T-helper 2 cell treated with Interferon-gamma antibody and Interleukin-4, amounts not matched to agents 5 μg/mL and 100 μg/mL, for 36 hours (primary cell): ENCODE measurements around the gene UGT1A4.

ENCODE experiments used
- DNase-seq: peaks from one replicate; pipeline ENCODE4 v3.0.0; 2021; ENCODE audit warnings: low spot score
- H3K27ac Mint-ChIP-seq: one replicate; pipeline ENCODE4 v1.8.0; 2021; ENCODE audit warnings: mild to moderate bottlenecking, mixed read lengths
- H3K27me3 Mint-ChIP-seq: one replicate; pipeline ENCODE4 v1.8.0; 2021; ENCODE audit warnings: low read depth, mixed read lengths
- H3K36me3 Mint-ChIP-seq: one replicate; pipeline ENCODE4 v1.8.0; 2021; ENCODE audit warnings: low read depth, mixed read lengths
- H3K4me1 Mint-ChIP-seq: one replicate; pipeline ENCODE4 v1.8.0; 2021; ENCODE audit warnings: low read depth, mixed read lengths
- H3K4me3 Mint-ChIP-seq: one replicate; pipeline ENCODE4 v1.8.0; 2022; ENCODE audit warnings: mild to moderate bottlenecking, moderate library complexity, mixed read lengths
- H3K9me3 Mint-ChIP-seq: one replicate; pipeline ENCODE4 v1.8.0; 2021; ENCODE audit warnings: mixed read lengths

UGT1A4 gene

DNA sequence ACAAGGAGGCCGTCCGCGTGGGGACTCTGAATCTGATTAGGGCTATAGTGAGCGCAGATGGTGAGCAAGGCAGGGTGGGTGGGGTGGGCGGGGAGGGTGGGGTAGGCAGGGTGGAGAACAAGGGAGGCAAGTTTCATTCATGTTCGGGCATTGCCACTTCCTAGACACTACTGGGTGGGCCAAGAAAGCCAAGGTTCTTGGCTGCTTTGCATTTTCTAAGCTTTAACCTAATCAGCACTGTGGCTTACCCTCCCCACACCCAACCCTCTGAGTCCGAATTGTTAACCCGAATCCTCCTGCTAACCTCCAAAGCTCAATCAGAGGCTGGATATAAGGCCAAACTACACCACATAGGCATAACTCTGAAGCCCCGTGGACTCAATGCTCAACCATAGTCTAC is 77.7 kb downstream of the UGT1A4 start:
- Mint-ChIP-seq H3K27ac (no peak overlapping the region), H3K9me3 (no peaks in the 10 kb centered on the region), H3K4me1 (no peaks in the 10 kb centered on the region), H3K27me3 (no peaks in the 10 kb centered on the region), H3K36me3 (no peaks in the 10 kb centered on the region), H3K4me3 (no peak overlapping the region)
- no peak for DNase-seq

DNA sequence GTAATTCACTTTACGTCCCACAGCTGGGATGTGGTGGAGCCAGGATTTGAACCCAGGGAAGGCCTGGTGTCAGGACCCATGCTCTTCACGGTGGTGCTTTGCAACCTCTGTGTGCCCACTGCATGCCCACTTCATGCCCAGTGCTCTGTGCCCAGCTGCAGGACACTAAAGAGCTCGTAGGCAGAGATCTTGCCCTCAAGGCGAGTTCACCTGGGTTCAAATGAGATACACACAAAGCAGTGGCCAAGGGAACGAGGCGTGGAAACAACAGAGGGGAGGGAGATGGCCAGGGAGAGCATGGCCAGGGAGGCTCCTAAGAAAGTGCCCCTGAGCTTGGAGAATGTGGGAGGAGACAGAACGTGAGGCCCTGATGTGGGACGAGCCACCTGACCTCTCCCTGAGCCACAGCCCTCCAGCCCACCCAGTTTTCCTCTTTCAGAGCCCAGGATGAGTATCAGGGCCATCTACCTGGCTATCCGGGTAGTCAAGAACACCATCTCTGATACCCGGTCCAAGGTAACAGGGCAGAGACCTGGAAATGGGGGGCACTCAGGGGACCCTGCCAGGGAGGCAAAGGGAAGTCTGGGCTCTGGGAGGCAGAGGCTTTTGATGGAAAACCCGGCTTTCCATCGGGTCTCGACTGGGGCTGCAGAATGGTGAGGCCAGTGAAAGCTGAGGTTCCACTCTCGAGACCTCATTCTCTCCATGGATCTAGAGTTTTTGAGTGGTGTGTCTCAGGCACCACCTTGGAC is 80.0 kb downstream of the UGT1A4 start:
- Mint-ChIP-seq H3K27ac (no peak overlapping the region), H3K4me1 (no peaks in the 10 kb centered on the region), H3K27me3 (no peaks in the 10 kb centered on the region), H3K36me3 (no peaks in the 10 kb centered on the region), H3K9me3 (no peaks in the 10 kb centered on the region), H3K4me3 (no peak overlapping the region)
- no peak for DNase-seq

DNA sequence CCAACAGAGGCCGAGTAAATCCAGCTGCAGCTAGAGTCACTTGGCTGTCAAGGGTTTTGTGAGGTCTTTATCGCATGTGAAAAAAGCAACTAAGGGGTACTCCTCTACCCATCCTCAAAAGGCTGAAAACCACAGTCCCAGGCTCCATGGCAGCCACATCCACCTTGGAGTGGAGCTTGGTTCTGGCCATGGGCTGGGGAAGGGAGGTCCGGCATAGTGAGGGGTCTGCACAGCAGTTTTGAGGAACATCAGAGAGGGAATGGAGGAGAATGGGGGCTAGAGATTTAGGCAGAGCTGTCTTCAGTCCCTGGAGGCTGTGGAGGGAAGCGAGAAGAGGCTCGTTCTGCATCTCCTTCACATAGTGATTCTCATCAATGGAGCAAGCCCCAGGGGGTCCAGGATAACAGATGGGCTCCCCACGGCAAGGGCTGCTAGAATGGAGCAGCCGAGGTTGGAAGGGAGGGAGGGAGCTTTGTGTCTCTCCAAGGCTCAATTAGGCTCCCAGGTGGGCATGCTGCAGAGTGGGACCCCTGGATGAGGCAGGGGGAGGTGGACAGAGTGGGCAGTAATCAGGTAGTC is 80.6 kb downstream of the UGT1A4 start:
- Mint-ChIP-seq H3K9me3 (no peaks in the 10 kb centered on the region), H3K27me3 (peaks cover 1% of the 10 kb centered on the region), H3K27ac (no peak overlapping the region), H3K4me1 (no peaks in the 10 kb centered on the region), H3K4me3 (no peak overlapping the region), H3K36me3 (no peaks in the 10 kb centered on the region)
- no peak for DNase-seq

DNA sequence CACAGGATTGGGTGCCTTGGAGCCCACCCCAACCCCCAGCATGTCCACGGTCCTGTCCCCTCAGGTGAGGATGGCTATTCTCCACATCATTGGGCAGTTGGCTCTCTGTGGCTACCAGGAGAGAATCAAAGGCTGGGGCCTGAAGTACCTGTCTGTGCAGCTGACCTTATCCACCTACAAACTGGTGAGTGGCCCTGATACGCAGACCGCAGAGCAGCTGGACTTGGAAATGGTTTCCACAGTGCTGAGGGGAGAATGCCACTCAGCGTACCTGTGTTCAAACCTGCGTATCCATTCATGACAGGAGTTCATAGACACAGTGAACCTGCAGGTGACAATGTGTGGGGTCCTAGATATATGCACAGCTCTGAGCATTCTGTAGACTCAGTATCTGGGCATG is 81.2 kb downstream of the UGT1A4 start:
- H3K27ac Mint-ChIP-seq = no peak overlapping the region
- peaks cover 4% of the 10 kb centered on the region for H3K27me3 Mint-ChIP-seq
- DNase-seq = no peak
- H3K4me3 Mint-ChIP-seq = no peak overlapping the region
- H3K9me3 Mint-ChIP-seq = no peaks in the 10 kb centered on the region
- no peaks in the 10 kb centered on the region for H3K4me1 Mint-ChIP-seq
- H3K36me3 Mint-ChIP-seq = no peaks in the 10 kb centered on the region

DNA sequence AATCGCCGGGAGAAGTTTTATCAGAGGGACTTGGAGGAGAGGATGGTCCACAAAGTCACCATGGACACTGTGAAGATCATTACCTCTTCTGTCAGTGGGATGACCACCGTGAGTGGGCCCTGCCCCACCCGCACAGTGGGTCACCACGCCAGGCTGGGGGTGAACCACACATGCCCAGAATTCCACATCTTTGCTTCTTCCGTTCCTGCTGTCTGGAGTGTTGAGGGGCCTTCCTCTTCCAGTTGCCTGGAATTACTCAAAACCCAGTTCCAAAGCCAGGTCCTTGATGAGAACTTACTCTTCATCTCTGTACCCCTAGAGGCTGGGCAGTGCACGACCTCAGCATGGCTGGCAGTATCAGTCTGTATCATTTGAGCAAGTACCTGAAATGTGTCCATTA is 81.7 kb downstream of the UGT1A4 start:
- no peaks in the 10 kb centered on the region for H3K4me1 Mint-ChIP-seq
- peaks cover 4% of the 10 kb centered on the region for H3K27me3 Mint-ChIP-seq
- no peak overlapping the region for H3K4me3 Mint-ChIP-seq
- no peak for DNase-seq
- no peaks in the 10 kb centered on the region for H3K9me3 Mint-ChIP-seq
- no peaks in the 10 kb centered on the region for H3K36me3 Mint-ChIP-seq
- no peak overlapping the region for H3K27ac Mint-ChIP-seq

DNA sequence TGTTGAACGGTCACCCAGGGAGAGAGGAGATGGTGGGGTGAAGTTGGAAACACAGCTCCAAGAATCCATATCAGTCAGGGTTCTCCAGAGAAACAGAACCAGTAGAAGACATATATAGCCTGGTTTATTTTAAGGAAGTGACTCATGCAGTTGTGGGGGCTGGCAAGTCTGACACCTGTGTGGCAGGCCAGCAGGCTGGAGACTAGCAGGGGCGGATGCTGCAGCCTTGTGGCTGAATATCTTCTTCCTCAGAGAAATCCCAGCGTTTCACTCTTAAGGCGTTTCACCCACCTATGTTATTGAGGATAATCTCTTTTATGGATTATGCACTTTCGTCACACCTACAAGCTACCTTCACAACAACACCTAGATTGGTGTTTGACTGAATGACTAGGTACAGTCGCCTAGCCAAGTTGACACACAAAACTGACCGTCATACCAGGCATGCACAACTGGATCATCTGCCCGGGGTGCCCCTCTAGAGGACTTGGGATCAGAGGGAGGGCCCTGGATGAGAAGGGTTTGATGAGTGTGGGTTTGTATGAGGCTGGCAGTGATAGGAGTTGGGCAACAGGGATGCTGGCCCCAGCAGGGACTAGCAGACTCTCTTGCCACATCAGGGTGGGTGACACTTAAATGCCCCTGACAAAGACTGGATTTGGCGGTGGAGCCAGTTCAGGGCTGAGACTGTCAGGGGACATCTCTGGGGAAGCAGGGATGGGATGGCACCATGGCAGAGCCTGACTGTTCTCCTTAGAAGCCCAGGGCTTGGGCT is 83.0 kb downstream of the UGT1A4 start:
- peaks cover 4% of the 10 kb centered on the region for H3K27me3 Mint-ChIP-seq

DNA sequence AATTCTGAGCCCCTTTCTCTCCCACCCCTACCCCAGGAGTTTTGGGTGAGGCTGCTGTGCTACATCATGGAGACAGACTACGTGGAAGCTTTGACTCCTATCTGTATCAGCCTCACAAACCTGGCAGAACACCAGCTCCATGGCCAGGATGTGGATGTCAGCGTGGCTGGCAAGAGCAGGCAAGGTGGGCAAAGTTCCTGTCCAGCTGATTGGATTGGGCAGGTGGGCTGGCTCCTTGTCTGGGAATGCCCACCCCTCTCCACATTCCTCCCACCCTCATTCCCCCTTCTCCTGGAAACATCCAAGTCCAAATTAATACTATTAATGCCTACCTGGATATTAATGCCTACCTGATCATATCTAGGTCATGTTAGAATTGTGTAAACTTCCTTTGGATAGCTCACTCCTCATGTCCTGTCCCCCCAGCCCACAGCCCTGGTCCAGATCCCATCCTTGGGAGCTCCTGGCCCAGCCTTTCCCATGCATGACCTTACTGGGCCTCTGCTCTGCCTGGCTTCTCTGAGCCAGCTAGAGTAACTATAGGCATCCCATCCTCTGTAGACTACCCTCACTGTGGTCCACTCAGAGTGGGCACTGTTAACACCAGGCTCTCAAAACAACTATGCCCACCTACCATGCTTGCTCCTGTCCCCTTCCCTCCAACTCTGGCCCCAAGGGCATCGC is 83.7 kb downstream of the UGT1A4 start:
- Mint-ChIP-seq H3K4me1 (no peaks in the 10 kb centered on the region), H3K36me3 (no peaks in the 10 kb centered on the region), H3K9me3 (no peaks in the 10 kb centered on the region), H3K27me3 (peaks cover 4% of the 10 kb centered on the region), H3K4me3 (no peak overlapping the region), H3K27ac (no peak overlapping the region)
- no peak for DNase-seq

More for the DNA sequence above, 83.0 kb downstream of the UGT1A4 start:
- H3K4me1 Mint-ChIP-seq = no peaks in the 10 kb centered on the region
- no peak overlapping the region for H3K27ac Mint-ChIP-seq
- no peaks in the 10 kb centered on the region for H3K9me3 Mint-ChIP-seq
- H3K36me3 Mint-ChIP-seq = no peaks in the 10 kb centered on the region
- H3K4me3 Mint-ChIP-seq = no peak overlapping the region
- no peak for DNase-seq

DNA sequence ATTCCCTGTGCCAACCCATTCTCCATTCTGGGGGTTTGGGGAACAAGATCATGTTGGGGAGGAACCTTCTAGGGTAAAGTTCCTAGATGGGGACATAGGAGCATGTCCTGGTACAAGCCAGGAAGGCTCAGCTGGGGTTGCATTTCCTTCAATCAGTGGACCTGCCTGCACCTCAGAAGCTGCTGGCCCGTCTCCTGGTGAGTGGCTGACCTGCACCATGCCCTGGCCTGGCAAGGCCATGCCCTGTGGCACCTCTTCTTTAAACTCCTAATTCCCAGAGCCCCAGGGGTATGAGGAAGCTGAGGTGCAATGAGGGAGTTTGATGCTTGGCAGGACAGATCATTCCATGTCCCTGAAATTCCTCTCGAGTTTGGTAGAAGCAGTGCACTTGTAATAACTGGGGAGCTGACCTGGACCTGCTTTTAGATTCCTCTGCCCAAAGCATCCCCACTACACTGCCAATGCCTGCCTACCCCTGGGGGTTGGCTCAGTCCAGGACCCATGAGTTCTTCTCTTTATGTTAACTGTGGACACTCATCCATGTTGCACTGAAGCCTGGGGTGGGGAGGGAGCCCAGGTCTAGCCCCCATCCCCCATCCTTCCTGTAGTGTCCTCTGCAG is 84.9 kb downstream of the UGT1A4 start:
- DNase-seq = no peak
- no peak overlapping the region for H3K4me3 Mint-ChIP-seq
- H3K4me1 Mint-ChIP-seq = no peaks in the 10 kb centered on the region
- H3K9me3 Mint-ChIP-seq = no peaks in the 10 kb centered on the region
- H3K27ac Mint-ChIP-seq = no peak overlapping the region
- H3K27me3 Mint-ChIP-seq = peaks cover 4% of the 10 kb centered on the region
- H3K36me3 Mint-ChIP-seq = no peaks in the 10 kb centered on the region

DNA sequence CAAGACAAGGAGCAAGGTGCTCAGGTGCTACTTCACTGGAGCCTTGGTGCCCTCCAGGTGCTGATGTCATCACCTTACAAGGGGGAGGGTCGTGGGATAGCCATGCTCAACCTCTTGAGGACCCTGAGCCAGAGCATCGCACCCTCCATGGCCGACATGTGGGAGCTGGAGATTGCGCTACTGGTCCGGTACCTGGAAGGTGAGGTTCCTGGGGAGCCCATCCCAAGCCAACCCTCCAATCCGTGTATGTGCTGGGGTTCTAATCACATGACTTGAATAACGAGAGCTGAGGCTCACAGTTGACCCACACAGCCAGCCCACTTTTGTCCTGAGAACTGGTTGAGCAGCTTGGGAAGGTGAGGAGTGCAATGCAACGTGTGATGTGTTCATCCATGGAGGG is 85.5 kb downstream of the UGT1A4 start:
- Mint-ChIP-seq H3K4me1 (no peaks in the 10 kb centered on the region), H3K9me3 (no peaks in the 10 kb centered on the region), H3K27ac (no peak overlapping the region), H3K27me3 (peaks cover 4% of the 10 kb centered on the region), H3K36me3 (no peaks in the 10 kb centered on the region), H3K4me3 (no peak overlapping the region)
- no peak for DNase-seq

DNA sequence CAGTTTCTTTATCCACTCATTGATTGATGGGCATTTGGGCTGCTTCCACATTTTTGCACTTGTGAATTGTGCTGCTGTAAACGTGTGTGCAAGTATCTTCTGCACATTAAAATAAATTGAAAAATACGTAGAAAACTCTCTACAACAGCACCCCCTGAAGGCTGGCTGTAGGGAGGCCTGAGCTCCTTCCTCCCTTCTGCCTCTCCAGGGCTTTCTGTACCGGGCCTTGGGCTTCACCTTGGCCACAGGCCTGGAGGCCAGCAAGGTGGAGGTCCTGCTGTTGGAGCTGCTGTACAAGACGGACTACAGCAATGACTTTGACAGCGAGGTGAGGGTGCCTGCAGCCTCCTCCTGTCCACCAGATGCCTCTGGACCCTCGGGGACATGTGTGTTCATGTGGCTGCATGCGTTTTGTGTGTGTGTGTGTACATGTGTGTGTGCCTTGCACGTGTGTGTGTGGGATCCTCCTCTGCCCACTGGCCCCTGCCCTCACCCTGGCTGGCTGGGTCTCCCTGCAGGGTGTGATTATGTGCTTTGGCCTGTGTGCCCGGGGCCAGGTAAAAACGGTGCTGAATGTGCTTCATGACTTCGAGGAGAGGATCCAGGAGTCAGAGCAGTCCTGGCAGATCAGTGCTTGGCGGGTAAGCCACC is 88.8 kb downstream of the UGT1A4 start:
- H3K4me1 Mint-ChIP-seq = no peaks in the 10 kb centered on the region
- no peak overlapping the region for H3K27ac Mint-ChIP-seq
- H3K27me3 Mint-ChIP-seq = peaks cover 4% of the 10 kb centered on the region
- H3K9me3 Mint-ChIP-seq = no peaks in the 10 kb centered on the region
- DNase-seq = no peak
- no peak overlapping the region for H3K4me3 Mint-ChIP-seq
- no peaks in the 10 kb centered on the region for H3K36me3 Mint-ChIP-seq

DNA sequence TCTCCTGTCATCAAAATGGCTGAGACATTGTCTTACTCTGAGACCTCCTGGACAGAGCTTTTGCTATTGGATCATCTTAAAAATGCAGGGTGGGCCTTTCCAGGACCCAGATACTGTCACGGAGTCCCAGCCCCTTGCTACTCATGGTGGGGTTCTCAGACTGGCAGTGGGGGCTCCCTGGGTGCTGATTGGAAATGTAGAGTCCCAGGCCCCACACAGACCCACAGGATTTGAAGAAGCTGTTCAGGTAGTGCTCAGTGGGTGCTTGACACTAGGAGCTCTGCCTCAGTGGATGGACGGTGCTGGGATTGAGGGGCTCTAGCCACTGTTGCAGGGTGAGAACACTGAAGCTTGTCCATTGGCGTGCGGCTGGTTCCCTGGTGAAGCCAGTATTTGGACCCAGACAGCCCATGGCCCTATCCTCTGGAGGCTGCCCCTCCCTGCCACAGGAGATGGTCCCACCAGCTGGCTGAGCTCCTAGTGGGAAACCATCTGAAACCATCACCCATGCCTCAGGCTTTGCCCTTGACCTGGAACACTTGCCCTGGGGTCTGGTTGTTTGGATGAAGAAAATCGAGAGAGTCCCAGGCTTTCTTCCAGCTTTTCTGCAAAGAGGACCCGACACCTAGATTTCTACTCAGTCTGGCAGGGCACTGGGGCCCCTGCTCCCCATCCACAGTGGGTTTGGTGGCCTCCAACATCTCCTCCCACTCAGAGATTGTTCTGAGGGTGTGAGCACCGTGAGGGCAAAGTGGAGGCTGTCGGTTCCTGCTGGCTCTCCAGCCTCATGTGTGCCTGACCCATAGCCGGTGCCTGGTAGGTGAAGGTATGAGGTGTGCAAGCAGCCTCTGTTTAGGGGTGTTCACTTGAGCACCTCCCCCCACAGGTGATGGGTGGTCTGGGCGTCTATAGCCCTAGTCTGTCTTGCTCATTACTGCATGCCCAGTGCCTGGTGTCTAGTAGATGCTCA is 89.7 kb downstream of the UGT1A4 start:
- H3K27me3 Mint-ChIP-seq = peaks cover 4% of the 10 kb centered on the region
- H3K4me1 Mint-ChIP-seq = no peaks in the 10 kb centered on the region
- H3K36me3 Mint-ChIP-seq = no peaks in the 10 kb centered on the region
- H3K4me3 Mint-ChIP-seq = no peak overlapping the region
- H3K27ac Mint-ChIP-seq = no peak overlapping the region
- DNase-seq = no peak
- H3K9me3 Mint-ChIP-seq = no peaks in the 10 kb centered on the region

DNA sequence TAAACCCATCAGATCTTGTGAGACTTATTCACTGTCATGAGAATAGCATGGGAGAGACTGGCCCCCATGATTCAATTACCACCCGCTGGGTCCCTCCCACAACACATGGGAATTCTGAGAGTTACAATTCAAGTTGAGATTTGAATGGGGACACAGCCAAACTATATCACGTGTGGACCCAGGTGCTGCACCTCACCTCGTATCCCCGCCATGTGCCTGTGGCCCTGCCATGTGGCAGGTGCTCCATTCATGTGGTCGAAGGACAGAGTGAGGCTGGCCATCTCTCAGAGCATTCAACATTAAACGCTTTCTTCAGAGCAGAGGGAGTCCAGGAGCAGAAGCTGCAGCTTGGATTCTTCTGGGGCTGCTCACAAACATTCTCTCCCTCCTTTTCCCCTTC is 91.8 kb downstream of the UGT1A4 start:
- Mint-ChIP-seq H3K36me3 (no peaks in the 10 kb centered on the region), H3K9me3 (no peaks in the 10 kb centered on the region), H3K4me3 (no peak overlapping the region), H3K27me3 (peaks cover 5% of the 10 kb centered on the region), H3K4me1 (no peaks in the 10 kb centered on the region), H3K27ac (no peak overlapping the region)
- no peak for DNase-seq
